ENCODE data around the gene EFCAB8.
"Not testable (repeated sequence)": the region's sequence is repeated elsewhere in the genome, so short reads cannot be mapped to it uniquely, and the experiment has no call there.

Gene EFCAB8

DNA sequence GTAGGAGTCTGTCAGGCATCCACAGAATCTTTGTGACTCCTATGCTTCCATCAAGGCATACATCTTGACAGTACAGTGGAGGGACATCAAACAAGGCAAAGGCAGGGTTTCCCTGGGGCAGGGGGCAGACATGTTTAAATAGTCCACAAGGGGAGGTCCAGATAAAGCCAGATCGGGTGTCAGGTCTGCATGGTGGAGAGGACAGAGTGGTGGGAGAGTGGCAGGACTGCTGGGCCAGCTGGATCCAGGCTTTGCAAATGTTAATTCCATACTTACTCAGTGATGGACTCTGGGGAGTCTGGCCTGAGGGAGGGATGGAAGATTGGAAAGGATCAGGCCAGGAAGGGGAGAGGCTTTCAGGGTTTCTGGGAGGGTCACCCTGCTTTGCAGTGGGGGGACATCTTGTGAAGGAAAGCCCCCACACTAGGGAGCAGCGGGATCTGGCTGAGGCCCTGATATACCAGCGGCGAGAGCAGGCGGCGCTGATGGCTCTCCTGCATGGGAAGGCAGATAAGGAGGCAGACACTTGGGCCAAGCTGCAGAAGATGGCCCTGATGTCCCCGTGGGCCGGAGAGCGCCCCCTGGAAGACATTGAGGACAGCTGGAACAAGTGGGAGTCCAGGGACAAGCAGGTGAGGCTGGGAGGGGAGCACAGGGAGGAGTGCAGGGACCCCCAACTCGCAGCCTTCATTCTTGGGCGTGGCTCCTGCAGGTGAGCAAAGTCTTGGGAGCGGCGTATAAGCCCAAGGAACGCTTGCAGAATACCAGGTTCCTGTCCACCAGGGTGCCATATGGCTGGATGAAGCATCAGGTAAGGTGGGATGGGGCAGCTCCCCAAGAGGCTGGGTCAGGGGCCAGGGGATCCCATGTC, 100.9 kb downstream of the EFCAB8 start:
- no peak for DNase-seq

DNA sequence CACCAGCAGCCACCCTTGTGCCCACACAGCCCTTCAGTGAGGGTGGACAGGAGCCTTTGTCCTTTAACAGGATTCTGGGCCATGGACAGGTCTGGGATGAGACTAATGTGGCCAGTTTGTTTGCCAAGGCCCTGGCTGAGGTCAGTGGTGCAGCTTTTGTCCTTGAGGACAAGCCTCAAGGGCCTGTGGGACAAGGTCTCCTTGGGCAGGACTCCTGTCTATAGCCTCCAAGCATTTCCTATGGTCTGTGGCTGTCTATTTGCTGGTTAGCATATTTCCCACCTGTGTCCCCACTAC, 101.4 kb downstream of the EFCAB8 start:
- DNase-seq: no peak

DNA sequence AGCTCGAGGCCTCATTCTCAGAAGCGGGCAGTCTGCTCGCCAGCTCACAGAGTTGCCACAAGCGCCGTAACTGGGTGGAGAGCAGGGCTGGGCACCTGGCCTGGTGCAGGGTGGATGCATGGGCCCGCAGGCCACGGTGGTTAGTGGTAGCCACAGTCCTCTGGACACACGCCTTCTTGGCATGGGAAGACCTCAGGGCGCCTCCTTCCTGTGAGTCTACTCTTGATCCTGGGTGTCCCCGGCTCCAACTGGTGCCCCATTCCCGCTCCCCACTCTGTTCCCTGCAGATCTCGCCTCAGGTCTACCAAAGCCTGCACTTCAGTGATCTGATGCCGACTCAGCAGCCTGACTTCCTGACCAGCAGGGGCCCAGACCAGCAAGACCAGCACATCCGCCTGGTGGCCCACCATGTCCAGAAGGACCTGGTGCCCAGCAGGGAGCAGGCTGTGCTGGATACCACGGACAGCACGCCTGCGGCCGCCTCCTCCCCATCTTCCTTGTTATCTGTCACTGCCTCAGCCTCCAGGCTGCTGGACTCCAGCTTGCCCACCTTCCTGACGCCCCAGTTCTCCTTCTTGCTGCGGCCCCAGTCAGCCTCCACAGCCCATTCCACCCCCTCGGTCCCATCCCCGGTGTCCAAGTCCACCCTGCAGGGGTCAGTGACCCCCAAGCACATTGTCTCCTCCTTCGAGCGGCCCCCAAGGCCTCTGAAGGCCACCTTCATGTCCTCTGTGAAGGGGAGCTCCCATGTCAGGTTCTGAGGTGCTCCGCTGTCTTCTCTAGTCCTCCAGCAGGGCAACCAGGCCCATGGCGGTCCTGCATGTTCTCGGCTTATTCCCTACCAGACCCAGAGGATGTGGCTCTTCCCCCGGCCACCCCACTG, 102.4 kb downstream of the EFCAB8 start:
- DNase-seq: no peak

DNA sequence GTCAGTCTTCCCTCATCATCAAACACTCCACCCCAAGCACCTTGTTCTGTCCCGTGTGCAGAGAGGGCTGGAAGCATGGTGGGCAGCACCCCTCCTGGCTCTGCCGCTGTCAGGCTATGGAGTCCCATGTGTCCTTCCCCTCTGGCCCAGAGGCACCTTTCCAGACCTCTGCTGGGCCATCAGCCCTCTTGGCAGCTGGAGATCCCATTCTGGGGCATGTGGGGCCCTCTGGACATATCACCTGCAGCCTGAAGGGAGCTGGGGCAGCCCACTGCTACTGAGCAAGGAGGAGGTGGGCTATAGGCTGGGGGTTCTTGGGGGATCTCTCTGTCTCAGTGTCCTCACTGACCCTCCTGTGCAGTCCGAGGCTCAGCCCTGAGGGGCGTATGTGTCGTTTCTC, 103.3 kb downstream of the EFCAB8 start:
- no peak for DNase-seq

DNA sequence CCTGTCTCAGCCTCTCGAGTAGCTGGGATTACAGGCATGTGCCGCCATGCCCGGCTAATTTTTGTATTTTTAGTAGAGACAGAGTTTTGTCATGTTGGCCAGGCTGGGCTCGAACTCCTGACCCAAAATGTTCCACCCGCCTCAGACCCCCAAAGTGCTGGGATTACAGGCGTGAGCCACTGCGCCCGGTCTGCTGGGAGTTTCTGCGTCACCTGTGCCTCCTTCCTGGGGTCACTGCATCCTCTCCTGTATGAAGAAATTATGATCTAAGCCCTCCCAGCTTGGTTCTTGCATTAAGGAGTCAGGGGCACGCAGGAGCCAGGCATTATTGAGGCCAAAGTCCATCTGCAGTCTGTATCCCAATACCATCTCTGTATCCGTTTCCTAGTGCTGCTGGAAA, 103.9 kb downstream of the EFCAB8 start:
- DNase-seq: not testable (repeated sequence)

DNA sequence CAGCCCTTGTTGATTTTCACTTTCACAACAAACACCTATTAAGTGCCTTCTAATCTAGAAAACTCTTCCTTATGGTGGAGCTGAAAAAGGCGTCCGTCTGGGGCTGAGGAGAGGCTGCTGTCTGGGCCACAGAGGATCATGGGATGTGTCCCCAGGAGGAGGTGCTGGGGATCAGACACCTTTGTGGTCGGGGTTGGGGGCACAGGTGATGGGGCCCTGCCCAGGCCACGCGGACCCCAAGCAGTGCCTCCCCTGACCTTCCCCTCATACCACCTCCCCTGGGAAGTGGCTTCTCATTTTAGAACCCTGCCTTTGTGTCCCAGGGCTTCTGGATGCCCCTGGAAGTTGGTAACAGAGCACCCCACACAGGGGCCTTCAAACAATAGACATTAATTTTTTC, 104.5 kb downstream of the EFCAB8 start:
- DNase-seq: no peak

DNA sequence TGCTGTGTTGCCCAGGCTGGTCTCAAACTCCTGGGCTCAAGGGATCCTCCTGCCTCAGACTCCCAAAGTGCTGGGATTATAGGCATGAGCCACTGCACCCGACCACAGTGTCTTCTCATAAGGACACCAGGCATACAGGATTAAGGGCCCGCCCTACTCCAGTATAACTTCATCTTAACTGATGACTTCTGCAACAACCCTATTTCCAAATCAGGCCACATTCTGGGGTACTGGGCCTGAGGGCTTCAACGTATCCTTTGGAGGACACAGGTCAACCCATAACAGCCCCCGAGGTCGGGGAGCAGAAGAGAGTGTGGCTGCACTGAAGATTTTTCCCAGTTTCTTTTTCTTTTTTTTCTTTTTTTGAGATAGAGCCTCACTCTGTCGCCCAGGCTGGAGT, 105.9 kb downstream of the EFCAB8 start:
- DNase-seq: no peak

DNA sequence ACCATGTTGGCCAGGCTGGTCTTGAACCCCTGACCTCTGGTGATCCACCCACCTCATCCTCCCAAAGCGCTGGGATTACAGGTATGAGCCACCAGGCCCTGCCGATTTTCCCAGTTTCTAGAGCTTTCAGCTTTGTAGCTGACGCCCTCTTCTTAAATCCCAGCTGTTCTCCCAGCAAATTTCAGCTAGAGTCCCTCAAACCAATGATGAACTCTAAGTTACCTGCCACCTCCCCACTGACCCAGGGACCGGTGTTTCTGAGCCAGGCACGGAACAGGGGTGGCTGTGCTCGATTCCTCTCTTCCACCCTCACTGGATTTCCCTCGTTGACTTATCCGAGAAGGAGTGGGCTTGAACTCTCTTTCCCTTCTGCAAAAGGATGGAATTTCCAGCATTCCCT, 106.4 kb downstream of the EFCAB8 start:
- DNase-seq: no peak

DNA sequence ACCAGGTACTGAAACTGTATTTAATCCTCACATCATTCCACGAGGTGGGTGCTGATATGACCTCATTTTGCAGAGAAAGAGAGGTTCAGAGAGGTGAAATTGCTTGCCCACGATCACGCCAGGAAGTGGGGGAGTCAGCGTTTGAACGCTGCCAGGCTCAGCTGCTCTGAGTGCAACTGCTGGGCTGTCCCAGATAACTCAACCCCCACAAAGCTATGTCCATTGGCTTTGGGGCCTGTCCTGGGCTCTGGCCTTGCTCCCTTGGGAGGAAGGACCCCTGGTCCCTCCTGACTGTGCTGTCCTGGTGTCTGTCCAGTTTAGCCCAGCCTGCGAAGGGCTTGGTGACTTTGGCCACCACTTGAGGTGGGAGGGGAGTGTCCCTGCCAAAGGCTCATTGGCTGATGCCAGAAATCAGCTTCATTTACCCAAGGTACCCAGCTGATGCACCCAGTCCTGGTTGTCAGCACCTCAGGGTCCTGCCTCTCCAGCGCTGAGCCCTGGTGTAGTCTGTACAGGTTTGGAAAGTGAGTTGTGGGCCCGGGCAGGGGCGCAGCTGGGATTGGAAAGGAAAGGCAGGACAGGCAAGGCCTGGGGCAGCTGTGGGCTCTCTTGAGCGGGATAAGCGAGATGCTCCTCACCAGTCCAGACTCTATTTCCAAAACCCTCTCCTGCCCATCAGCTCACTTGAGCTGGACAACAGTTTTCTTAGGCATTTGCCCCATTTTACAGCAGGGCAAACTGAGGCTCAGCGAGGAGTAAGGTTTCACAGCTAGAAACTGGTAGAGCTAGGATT, 107.1 kb downstream of the EFCAB8 start:
- DNase-seq: no peak

DNA sequence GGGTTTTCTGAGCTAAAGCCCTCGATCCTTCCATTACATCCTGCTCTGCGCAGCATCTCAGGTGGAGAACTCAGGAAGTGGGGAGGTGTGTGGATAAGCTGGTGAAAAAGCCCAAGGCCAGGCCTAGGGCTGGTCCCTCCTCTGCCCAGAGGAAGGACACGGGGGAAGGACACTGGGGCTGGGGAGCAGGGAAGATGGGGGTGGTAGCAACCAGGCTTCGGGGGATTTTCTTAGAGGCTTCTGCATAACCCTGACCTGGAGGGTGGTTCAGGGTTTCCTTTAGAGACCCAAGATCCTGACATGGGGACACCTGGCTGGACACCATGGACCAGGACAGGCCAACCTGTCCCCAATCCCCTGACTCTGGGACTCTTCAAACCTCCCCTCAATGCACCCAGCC, 107.7 kb downstream of the EFCAB8 start:
- DNase-seq: no peak

DNA sequence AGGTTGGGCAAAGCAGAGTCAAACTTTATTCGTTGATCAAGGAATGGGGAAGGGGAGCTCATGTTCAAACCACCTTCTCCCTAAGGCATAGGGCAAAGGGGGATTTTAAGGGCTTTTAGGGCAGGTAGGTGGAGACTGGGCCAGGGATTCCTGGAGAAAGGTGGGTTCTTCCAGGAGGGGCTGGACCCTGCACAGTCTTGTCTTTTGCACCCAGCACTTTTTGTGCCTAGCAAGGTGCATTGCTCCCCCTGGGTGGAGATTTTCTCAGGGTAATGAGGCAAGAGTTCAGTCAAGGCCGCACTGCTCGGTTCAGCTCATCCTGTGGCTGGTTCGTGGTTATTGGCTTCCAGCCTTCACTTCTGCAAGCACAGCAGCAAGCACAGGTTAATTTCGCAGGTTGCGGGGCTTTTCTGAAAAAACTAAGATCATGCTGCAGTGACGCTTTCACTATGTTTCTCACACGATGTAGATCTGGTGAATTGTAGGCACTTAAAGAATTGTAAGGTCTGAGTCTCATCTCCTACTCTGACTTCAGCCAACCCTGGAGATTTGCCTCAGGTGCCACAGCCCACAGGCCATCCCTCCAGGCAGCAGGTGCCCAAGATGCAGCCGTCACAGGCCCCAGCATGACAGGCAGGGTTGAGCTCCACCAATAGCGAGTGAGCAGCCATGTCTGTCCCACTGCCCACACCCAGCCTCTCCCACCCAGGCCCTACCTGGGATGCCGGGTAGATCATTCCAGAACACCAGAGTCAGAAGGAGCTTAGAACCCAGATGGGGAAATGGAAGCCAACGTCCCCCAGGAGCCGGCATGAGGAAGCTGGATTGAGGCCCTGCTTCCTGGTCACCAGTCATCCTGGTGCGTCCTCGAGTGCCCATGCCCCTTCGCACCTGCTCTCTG, 108.4 kb downstream of the EFCAB8 start:
- DNase-seq: peak; percentile 20

DNA sequence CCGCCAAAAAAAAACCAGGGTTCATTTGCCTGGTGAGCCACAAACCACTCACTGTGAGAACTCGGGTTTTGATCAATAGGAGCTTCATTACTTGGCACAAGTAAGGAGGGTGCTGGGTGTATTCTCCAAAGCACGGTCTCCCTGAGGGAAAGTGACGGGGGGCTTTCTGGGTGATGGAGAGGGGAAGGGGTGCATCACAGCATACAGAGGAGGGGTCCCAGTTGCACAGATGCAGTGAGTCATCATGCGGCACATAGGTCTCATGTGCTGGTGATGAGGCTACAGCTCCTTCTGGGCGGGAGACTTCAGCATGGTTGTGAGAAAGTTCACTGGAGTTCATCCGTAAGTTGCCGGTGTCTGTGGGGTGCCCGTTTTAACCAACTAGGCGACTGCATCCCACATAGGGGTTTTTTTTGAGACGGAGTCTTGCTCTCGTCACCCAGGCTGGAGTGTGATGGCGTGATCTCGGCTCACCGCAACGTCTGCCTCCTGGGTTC, 109.3 kb downstream of the EFCAB8 start:
- DNase-seq: no peak

DNA sequence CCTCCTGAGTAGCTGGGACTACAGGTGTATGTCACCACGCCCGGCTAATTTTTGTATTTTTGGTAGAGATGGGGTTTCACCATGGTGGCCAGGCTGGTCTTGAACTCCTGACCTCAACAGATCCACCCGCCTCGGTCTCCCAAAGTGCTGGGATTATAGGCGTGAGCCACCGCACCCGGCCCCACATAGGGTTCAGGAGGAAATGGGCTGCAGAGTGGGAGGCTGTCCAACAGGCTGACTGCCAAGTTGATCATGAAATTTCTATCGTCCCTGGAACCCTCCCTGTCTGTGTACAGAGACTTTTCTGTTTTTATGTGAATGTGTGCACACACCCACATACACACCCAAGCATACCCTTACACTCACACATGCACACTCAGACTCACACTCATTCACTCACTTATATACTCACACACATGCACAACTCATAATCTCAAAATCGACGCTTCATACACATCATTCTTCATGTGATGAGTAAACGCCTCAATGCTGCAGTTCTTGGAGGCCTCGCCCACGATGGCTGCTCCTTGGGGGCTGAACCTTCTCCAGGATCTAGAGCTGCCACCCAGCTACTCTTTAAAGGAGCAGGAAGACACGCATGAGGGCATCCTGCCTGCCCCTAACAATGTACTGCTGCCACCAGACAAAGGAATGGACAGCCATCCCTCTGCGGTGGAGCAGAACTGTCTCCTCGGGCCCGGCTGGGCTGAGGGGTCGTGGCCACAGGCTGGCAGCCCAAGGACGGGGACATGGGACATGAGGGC, 109.9 kb downstream of the EFCAB8 start:
- DNase-seq: no peak

DNA sequence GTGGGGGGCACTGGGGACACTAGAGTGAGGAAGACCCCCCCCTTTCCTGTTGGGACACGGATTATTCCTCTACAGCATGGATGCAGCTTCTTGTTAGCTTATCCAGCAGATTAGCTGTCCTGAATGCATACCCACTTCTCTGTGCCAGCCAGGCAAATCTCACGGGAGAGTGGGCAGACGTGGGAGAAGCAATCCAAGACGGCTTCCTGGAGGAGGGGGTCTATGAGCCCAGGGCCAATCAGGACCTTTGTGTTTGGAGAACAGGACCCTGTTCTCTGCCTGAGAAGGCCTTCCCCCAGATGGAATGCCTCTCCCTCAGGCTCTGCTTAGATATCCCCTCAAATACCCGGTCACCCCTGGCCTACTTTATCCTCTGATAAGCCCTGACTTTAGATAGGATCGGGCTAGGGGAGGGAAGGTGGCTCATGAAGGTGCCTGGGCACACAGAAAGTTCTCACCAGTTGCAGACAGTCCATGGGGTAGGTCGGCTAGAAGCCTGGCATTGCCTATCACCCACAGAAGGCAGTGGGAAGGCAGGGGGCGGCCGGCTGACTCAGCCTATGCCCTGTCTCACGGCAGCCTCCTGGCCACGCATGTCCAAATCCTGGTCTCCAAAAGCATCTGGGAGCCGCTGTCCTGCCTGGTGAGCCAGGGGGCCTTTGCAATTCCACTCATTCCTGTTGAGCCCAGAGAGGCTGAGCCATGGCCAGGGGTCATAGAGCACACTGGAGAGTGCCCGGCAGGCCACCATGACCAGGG, 110.8 kb downstream of the EFCAB8 start:
- no peak for DNase-seq

DNA sequence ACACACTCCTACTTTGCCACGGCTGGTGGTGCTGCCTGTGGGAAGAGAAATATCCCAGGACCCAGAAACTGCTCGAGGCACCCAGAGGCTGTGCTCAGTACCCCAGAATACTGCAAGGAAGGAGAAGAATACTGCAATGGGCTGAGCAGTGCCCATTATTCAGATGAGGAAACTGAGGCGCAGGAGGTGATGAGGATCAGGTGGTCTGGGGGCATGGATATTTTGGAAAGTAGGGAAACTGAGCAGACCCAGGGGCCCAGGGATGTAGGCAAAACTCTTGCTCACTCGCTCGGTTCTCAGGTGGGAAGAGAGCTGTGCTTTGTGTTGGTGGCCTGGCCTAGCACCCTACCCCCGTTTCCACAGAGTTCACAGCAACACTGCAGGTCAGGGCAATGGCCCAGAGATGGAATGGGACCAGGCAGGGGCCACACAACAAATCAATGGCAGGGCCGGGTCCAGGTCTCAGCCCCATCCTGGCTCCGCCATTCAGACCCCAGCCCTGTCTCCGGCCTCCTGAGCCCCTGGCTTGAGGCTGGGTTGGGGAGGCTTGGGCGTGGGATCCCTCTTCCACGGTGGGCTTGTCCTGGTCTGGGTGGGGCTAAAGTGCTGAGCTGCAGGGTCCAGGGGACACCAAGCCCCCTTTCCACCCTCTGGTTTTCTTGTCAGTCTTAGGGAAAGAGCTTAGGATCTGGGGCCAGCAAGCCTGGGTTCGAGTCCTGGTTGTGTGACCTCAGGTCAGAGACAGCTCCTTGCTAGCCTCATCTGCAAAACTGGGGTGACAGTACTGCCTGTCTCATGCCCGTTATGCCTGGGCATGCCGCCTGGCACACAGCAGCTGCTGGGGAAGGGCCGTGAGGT, 111.6 kb downstream of the EFCAB8 start:
- DNase-seq: no peak

DNA sequence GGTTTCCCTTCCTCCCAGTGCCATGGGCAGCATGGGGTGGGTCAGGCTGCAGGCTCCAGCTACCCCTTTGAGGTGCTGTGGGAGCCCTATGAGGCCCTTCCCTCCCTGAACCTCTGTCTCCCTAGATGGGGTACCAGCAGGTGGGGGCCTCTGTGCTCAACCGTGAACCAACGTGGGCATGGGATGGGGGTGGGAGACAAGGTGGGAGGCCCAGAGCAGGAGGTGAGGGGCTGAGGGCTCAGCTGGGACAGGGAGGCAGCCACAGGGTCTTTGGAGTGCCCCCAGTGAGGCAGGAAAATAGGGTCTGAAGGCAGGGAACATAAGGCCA, 112.2 kb downstream of the EFCAB8 start:
- DNase-seq: no peak

DNA sequence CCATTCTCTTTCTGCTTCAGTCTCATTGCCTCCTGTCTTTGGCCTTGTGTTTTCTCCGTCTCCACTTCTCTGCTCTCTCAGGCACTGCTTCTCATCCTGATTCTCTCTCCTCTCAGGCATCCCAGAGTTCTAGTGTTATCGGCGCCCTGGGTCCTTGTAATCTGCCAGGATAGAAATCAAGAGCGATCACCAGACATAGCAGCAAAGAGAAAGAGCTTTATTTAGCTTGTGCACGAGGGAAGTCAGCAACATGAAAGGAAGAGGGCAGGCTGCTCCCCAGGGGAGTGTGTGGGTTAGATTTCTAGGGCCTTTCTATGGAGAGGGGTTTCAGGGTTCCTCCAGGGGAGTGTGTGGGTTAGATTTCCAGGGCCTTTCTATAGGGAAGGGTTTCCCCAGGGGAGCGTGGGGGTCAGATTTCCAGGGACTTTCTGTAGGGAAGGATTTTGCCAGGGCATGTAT, 113.0 kb downstream of the EFCAB8 start:
- no peak for DNase-seq

DNA sequence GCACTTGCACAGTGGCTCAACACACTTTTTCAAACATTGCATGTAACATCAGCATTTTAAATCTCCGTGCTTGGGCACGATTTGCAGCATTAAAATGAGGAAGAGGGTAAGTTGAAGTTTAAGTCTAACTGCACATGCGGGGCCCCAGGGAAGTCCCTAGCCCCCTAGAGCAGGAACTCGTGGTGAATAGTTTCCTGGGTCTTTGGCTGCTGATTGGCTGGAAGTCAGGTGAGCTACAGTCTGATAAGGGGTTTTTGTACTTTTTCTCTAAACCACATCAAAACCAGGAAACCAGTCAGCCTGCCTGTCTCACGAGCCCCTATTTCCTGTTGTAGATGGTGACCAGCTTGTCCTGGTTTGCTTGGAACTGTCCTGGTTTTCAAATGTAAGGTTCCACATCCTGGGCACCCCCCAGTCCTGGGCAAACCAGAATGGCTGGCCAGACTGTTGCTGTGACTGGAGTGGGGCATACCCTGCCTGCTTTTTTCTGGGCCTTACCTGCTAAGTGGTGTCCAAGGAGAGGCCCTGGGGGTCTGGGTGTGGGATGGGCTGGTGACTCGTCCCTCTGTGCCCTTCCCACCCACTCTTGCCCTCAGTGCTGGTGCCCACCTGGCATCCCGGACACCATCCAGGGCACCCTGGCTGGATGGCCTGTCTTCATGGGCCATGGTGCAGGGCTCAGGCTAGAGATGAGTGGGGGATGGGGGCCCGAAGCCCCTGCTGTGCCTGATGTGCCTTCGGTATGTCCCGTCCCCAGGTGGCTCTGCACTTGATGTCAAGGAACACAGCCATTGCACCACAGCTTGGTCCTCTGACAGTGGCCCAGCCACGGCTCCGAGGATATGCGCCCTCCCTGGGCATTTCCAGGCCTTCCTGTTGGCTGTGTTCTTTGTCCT, 113.7 kb downstream of the EFCAB8 start:
- no peak for DNase-seq
